Neural progenitor cell (in vitro differentiated cells): ENCODE measurements around the gene GDPD5. TPM values are rescaled to one million over a fixed set of nuclear protein-coding genes. Genes with fewer than 3 reads are reported as not detected.
A peak's percentile ranks its signal among the peaks of the same experiment; 100 is the strongest.

Experiments used
- DNase-seq: peaks from one replicate; pipeline ENCODE4 v3.0.0-alpha.2; 2016; ENCODE audit warnings: low spot score
- H2AFZ ChIP-seq: fragments of 200-600 bp; sonication (generic); replicated peaks from 2 replicates; pipeline ENCODE4 v1.6.1; 2016; ENCODE audit warnings: antibody characterized with exemption
- H3F3A ChIP-seq: fragments of 200-600 bp; sonication (generic); 2 replicates; pipeline ENCODE4 v1.6.1; 2016; ENCODE audit warnings: antibody characterized with exemption, low read depth
- H3K27ac ChIP-seq: fragments of 200-600 bp; sonication (generic); 2 replicates; pipeline ENCODE4 v1.5.1; 2016; ENCODE audit warnings: mild to moderate bottlenecking
- H3K27me3 ChIP-seq: fragments of 200-600 bp; sonication (generic); 2 replicates; pipeline ENCODE4 v1.6.1; 2016; ENCODE audit warnings: mild to moderate bottlenecking, moderate library complexity
- H3K36me3 ChIP-seq: fragments of 200-600 bp; sonication (generic); 2 replicates; pipeline ENCODE4 v1.5.1; 2016
- H3K4me1 ChIP-seq: fragments of 200-600 bp; sonication (generic); 2 replicates; pipeline ENCODE4 v1.6.1; 2016; ENCODE audit warnings: mixed run types
- H3K4me2 ChIP-seq: fragments of 200-600 bp; sonication (generic); 2 replicates; pipeline ENCODE4 v1.6.1; 2016
- H3K4me3 ChIP-seq: fragments of 200-600 bp; sonication (generic); 2 replicates; pipeline ENCODE4 v1.5.1; 2016
- H3K79me2 ChIP-seq: fragments of 200-600 bp; sonication (generic); 2 replicates; pipeline ENCODE4 v1.6.1; 2016; ENCODE audit warnings: low read depth
- H3K9ac ChIP-seq: fragments of 200-600 bp; sonication (generic); 2 replicates; pipeline ENCODE4 v1.6.1; 2016
- H3K9me3 ChIP-seq: fragments of 200-600 bp; sonication (generic); 2 replicates; pipeline ENCODE4 v1.5.1; 2016; ENCODE audit warnings: low read depth
- H4K20me1 ChIP-seq: fragments of 200-600 bp; sonication (generic); 2 replicates; pipeline ENCODE4 v1.6.1; 2016; ENCODE audit warnings: low read depth
- H3K27ac Mint-ChIP-seq: 3 replicates; pipeline ENCODE4 v1.8.0; 2021; ENCODE audit warnings: mixed read lengths
- H3K27me3 Mint-ChIP-seq: 2 replicates; pipeline ENCODE4 v1.8.0; 2022; ENCODE audit warnings: low read depth, mild to moderate bottlenecking, inconsistent platforms, moderate library complexity, mixed read lengths; ENCODE audit not compliant: insufficient read depth
- H3K36me3 Mint-ChIP-seq: 3 replicates; pipeline ENCODE4 v1.8.0; 2021; ENCODE audit warnings: mixed read lengths
- H3K4me1 Mint-ChIP-seq: 3 replicates; pipeline ENCODE4 v1.8.0; 2021; ENCODE audit warnings: mixed read lengths
- H3K4me3 Mint-ChIP-seq: 3 replicates; pipeline ENCODE4 v1.8.0; 2021; ENCODE audit warnings: mild to moderate bottlenecking, moderate library complexity, mixed read lengths
- H3K9me3 Mint-ChIP-seq: 3 replicates; pipeline ENCODE4 v1.8.0; 2020; ENCODE audit warnings: mixed read lengths
- EZH2 ChIP-seq: fragments of 200-600 bp; sonication (generic); IDR thresholded peaks from 2 replicates; pipeline ENCODE4 v1.6.1; 2017; ENCODE audit warnings: antibody characterized with exemption, mild to moderate bottlenecking, moderate library complexity
- EZH2phosphoT487 ChIP-seq: fragments of 200-600 bp; sonication (generic); IDR thresholded peaks from 2 replicates; pipeline ENCODE4 v1.6.1; 2017; ENCODE audit warnings: antibody characterized with exemption
- total RNA-seq: library from RNA; depleted of rRNA; stranded (reverse); fragments of >200 nt; gene quantifications from 2 replicates; pipeline ENCODE4 v1.2.3, GENCODE V29; 2015; ENCODE audit warnings: low replicate concordance
- TF ChIP-seq, protein P1 (sequence below): fragments of 200-600 bp; sonication (generic); IDR thresholded peaks from 2 replicates; pipeline ENCODE4 v1.5.1; 2017; ENCODE audit warnings: antibody characterized with exemption, mild to moderate bottlenecking

GDPD5 gene
- total RNA-seq, 1 donor from 2014 or later = 11.3 TPM

DNA sequence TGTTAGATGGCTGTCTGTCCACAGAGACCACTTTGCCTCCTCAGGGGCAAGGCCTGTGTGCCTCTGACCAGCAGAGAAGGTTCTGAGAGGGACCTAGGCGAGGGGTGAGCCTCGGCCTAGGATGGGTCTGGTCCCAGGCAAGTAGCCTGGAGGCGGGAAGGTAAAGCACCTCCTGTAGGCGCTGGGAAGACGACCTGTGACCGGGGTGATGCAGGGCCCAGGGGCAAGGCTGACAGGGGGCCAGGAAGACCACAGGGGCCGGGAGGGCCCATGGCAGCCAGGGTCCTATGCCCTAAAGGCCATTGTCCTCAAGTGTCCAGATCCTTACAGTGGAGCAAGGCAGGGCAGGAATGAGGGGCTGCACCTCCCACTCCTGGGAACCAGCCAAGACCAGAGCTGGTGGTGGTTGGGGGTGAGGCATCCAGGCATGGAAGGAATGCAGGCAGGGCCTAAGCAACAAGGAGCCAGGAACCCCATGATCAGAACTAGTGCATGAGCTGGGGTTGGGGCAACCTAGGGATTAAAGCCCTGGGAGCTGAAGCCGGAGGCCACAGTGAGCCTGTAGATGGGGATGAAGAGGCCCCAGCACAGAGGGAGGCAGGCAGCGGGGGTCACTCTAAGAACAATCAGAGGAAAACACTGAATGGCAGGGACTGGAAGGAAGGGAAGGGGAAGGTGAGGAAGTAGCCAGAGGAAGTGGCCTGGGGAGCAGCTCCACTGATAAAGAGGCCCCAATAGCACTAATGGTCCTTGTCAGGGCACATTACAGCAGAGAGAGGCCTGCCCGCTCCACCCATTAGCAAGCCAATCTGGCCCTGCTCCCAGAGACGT, 59.8 kb downstream of the GDPD5 start:
- Histone ChIP-seq H3K79me2 (no peaks in the 10 kb centered on the region), H3K27me3 (no peaks in the 10 kb centered on the region), H4K20me1 (no peaks in the 10 kb centered on the region), H3K9me3 (no peaks in the 10 kb centered on the region), H3F3A (peaks cover 16% of the 10 kb centered on the region), H3K27ac (peak overlapping the region; percentile 17), H2AFZ (no peak overlapping the region), H3K4me2 (peak overlapping the region; percentile 6), H3K9ac (no peak overlapping the region), H3K36me3 (no peaks in the 10 kb centered on the region), H3K4me1 (peaks cover 55% of the 10 kb centered on the region), H3K4me3 (no peak overlapping the region)
- peaks cover 11% of the 10 kb centered on the region for H3K27me3 Mint-ChIP-seq
- no peak for TF ChIP-seq EZH2
- TF ChIP-seq, protein P1, sequence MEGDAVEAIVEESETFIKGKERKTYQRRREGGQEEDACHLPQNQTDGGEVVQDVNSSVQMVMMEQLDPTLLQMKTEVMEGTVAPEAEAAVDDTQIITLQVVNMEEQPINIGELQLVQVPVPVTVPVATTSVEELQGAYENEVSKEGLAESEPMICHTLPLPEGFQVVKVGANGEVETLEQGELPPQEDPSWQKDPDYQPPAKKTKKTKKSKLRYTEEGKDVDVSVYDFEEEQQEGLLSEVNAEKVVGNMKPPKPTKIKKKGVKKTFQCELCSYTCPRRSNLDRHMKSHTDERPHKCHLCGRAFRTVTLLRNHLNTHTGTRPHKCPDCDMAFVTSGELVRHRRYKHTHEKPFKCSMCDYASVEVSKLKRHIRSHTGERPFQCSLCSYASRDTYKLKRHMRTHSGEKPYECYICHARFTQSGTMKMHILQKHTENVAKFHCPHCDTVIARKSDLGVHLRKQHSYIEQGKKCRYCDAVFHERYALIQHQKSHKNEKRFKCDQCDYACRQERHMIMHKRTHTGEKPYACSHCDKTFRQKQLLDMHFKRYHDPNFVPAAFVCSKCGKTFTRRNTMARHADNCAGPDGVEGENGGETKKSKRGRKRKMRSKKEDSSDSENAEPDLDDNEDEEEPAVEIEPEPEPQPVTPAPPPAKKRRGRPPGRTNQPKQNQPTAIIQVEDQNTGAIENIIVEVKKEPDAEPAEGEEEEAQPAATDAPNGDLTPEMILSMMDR = no peak
- TF ChIP-seq EZH2phosphoT487 = no peak
- H3K4me1 Mint-ChIP-seq = peaks cover 71% of the 10 kb centered on the region
- peak; percentile 64 for DNase-seq
- no peak overlapping the region for H3K27ac Mint-ChIP-seq
- H3K36me3 Mint-ChIP-seq = peaks cover 3% of the 10 kb centered on the region
- H3K9me3 Mint-ChIP-seq = no peaks in the 10 kb centered on the region
- H3K4me3 Mint-ChIP-seq = no peak overlapping the region

DNA sequence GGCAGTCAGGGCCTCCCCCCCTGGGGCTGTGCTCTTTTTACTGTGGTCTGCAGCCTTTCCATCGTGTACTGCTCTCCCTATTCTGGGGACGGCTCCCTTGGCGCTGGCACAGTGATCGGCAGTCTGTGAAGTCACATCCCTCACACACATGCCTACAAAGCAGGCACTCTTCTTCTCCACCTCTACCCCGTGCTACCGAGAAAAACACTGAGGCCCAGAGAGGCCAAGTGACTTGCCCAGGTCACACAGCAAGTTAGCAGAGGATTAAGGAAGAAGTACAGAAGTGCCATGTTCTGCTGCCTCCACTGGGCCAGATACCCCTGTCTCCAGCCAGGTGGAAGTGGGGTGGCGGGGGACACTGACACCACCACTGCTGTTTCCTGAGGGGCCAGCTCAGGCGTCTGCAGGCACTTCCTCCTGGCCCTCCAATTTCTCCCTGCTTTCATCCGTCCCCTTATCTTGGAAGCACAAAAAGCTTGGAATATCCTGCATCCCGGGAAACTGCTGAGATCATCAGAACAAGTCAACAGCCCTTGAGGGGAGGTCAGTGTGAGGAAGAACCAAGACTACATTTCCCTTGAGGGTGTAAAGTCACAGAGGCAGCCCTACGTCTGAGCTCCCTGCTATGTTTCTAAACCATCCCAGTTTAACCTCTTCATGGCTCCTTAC, 62.5 kb downstream of the GDPD5 start:
- peak overlapping the region; percentile 81 for H3K27ac Mint-ChIP-seq
- no peak for TF ChIP-seq EZH2
- TF ChIP-seq, protein P1 = no peak
- no peak for TF ChIP-seq EZH2phosphoT487
- no peak for DNase-seq

DNA sequence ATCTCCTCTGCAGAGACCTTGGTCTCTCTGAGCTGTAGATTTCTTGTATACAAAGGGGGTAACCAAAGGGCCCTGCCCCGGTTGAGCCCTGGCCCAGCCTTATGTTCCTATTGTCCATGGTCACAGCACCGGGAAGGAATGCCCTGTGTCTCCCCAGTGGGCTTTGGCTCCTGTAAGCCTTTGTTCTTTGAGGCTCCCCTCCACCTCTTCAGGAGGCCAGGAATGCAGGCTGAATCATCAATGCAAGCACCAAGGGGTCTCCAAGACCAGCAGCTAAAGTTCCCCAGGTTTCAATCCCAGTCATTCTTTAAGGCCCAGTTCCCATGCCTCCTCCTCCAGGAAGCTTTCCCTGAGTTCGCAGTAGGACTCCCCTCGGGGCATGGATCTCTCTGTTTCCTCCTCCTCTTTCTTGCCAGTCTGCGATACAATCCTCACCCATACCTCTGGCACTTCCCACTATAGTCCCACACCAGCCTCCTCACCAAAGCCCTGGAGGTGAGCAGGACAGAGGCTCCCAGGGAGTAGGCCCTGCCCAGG, 63.6 kb downstream of the GDPD5 start:
- Mint-ChIP-seq H3K36me3 (peaks cover 3% of the 10 kb centered on the region), H3K27ac (peak overlapping the region; percentile 91), H3K9me3 (no peaks in the 10 kb centered on the region), H3K4me1 (peaks cover 49% of the 10 kb centered on the region), H3K27me3 (peaks cover 10% of the 10 kb centered on the region), H3K4me3 (no peak overlapping the region)
- Histone ChIP-seq H3K9ac (no peak overlapping the region), H3K9me3 (no peaks in the 10 kb centered on the region), H4K20me1 (no peaks in the 10 kb centered on the region), H3K4me2 (peak overlapping the region; percentile 50), H3K4me3 (no peak overlapping the region), H3K27ac (peak overlapping the region; percentile 90), H3K36me3 (no peaks in the 10 kb centered on the region), H2AFZ (no peak overlapping the region), H3K27me3 (no peaks in the 10 kb centered on the region), H3K79me2 (no peaks in the 10 kb centered on the region), H3F3A (peaks cover 16% of the 10 kb centered on the region), H3K4me1 (peaks cover 34% of the 10 kb centered on the region)
- DNase-seq = peak; percentile 86
- TF ChIP-seq, protein P1 = no peak
- TF ChIP-seq EZH2phosphoT487 (no peak), EZH2 (no peak)

More for the DNA sequence above, 62.5 kb downstream of the GDPD5 start:
- no peak overlapping the region for H3K9ac ChIP-seq
- H3K4me3 ChIP-seq = no peak overlapping the region
- Mint-ChIP-seq H3K27me3 (peaks cover 12% of the 10 kb centered on the region), H3K4me3 (no peak overlapping the region), H3K9me3 (no peaks in the 10 kb centered on the region), H3K4me1 (peaks cover 55% of the 10 kb centered on the region), H3K36me3 (peaks cover 3% of the 10 kb centered on the region)
- H3K4me2 ChIP-seq = peak overlapping the region; percentile 50
- H3K79me2 ChIP-seq = no peaks in the 10 kb centered on the region
- no peaks in the 10 kb centered on the region for H3K9me3 ChIP-seq
- H3K4me1 ChIP-seq = peaks cover 39% of the 10 kb centered on the region
- no peaks in the 10 kb centered on the region for H4K20me1 ChIP-seq
- peaks cover 16% of the 10 kb centered on the region for H3F3A ChIP-seq
- no peaks in the 10 kb centered on the region for H3K36me3 ChIP-seq
- no peak overlapping the region for H3K27ac ChIP-seq
- no peaks in the 10 kb centered on the region for H3K27me3 ChIP-seq
- no peak overlapping the region for H2AFZ ChIP-seq
